Measurements from ENCODE around the gene PAGE4. TPM values are rescaled to one million over a fixed set of nuclear protein-coding genes. Genes with fewer than 3 reads are reported as not detected.

The PAGE4 gene
- total RNA-seq (1 to 10 TPM in 1 of 4 donors, under 1 TPM in 1, not detected in 2; 0.81 to 1.4 TPM), polyA plus RNA-seq (1 to 10 TPM in 1 of 3 donors, under 1 TPM in 1, not detected in 1; 0.92 to 1.4 TPM)
- long read RNA-seq, donor 1: 0 reads
- long read RNA-seq, donor 2: 0 reads

GRCh38 chrX:49829016-49829415 is at the start of gene PAGE4:
Gene PAGE4, plus strand, starts transcription at chrX:49829303. Its CDS starts 1,126 bp downstream, at chrX:49830429.
- 67 to 81% (median 71%) methylated on average over 5 to 8 of the region's 8 CpGs for WGBS, 3 donors
- Histone ChIP-seq H3K4me1 (no peaks in the 10 kb centered on the region), H3K36me3 (ENCODE audit: insufficient read depth in 1 of 2, low read depth in 1 of 2) (peaks cover 0 to 6% of the 10 kb centered on the region in 2 donors), H3K27ac (no peak within 1 kb of the TSS), H3K27me3 (ENCODE audit: insufficient read depth in 3 of 3, low read length in 2 of 3) (peaks cover 0 to 11% (median 0%) of the 10 kb centered on the region in 3 donors), H3K9me3 (no peaks in the 10 kb centered on the region), H3K4me3 (no peak within 1 kb of the TSS)
- intact Hi-C loops (cut with DNase I): no loop called here
- no peak for ATAC-seq
- DNase-seq: no peak
- TF ChIP-seq CTCF (IDR thresholded peaks at IDR 0.05): no peak

- no peak for TF ChIP-seq CTCF (IDR thresholded peaks at IDR 0.05)
- Histone ChIP-seq H3K36me3 (ENCODE audit: insufficient read depth in 1 of 2, low read depth in 1 of 2) (no peaks in the 10 kb centered on the region), H3K27ac (no peak overlapping the region), H3K9me3 (no peaks in the 10 kb centered on the region), H3K4me1 (no peaks in the 10 kb centered on the region), H3K27me3 (ENCODE audit: insufficient read depth in 3 of 3, low read length in 2 of 3) (no peaks in the 10 kb centered on the region), H3K4me3 (no peak overlapping the region)
- DNase-seq: no peak
- intact Hi-C loops (cut with DNase I): no loop called here
- no peak for ATAC-seq
- WGBS, 3 donors: 57 to 85% (median 71%) methylated on average over 1 of the region's 1 CpG
Measured at GRCh38 chrX:49784747-49785280, 44.3 kb upstream of the PAGE4 start.

GRCh38 chrX:49792376-49792775 is 36.7 kb upstream of the PAGE4 start:
- Histone ChIP-seq H3K27me3 (ENCODE audit: insufficient read depth in 3 of 3, low read length in 2 of 3) (peaks cover 0 to 5% (median 0%) of the 10 kb centered on the region in 3 donors), H3K36me3 (ENCODE audit: insufficient read depth in 1 of 2, low read depth in 1 of 2) (no peaks in the 10 kb centered on the region), H3K4me1 (no peaks in the 10 kb centered on the region), H3K4me3 (no peak overlapping the region), H3K9me3 (no peaks in the 10 kb centered on the region), H3K27ac (no peak overlapping the region)
- ATAC-seq (no peak), DNase-seq (no peak)
- no peak for TF ChIP-seq CTCF (IDR thresholded peaks at IDR 0.05)
- intact Hi-C loops (cut with DNase I): no loop called here
- WGBS, 3 donors: 25 to 86% (median 46%) methylated on average over 1 of the region's 1 CpG

GRCh38 chrX:49793686-49794085 is 35.4 kb upstream of the PAGE4 start:
- intact Hi-C loops (cut with DNase I): no loop called here
- Histone ChIP-seq H3K27me3 (ENCODE audit: insufficient read depth in 3 of 3, low read length in 2 of 3) (peaks cover 0 to 7% (median 0%) of the 10 kb centered on the region in 3 donors), H3K4me3 (no peak overlapping the region), H3K36me3 (ENCODE audit: insufficient read depth in 1 of 2, low read depth in 1 of 2) (no peaks in the 10 kb centered on the region), H3K27ac (no peak overlapping the region), H3K9me3 (no peaks in the 10 kb centered on the region), H3K4me1 (no peaks in the 10 kb centered on the region)
- DNase-seq (no peak), ATAC-seq (no peak)
- no peak for TF ChIP-seq CTCF (IDR thresholded peaks at IDR 0.05)

GRCh38 chrX:49799828-49800227 is 29.3 kb upstream of the PAGE4 start:
- ATAC-seq: no peak
- intact Hi-C loops (cut with DNase I): no loop called here
- no peak overlapping the region for H3K4me3 ChIP-seq
- H3K27me3 ChIP-seq (ENCODE audit: insufficient read depth in 3 of 3, low read length in 2 of 3): peaks cover 0 to 16% (median 0%) of the 10 kb centered on the region in 3 donors
- no peak for TF ChIP-seq CTCF (IDR thresholded peaks at IDR 0.05)
- no peak for DNase-seq
- H3K4me1 ChIP-seq: no peaks in the 10 kb centered on the region
- H3K36me3 ChIP-seq (ENCODE audit: insufficient read depth in 1 of 2, low read depth in 1 of 2): no peaks in the 10 kb centered on the region
- peaks cover 4% of the 10 kb centered on the region for H3K9me3 ChIP-seq
- H3K27ac ChIP-seq: no peak overlapping the region
- 94 to 100% (median 96%) methylated on average over 1 of the region's 1 CpG for WGBS, 3 donors
